MCF 10A (cell line): ENCODE data around the gene SH3RF2. TPM values are rescaled to one million over a fixed set of nuclear protein-coding genes. Genes with fewer than 3 reads are reported as not detected.

Source experiments
- BruUV-seq: library from RNA; stranded (reverse); fragments of 400-500 nt; replicated peaks from 2 replicates; lab custom pipeline; 2021; lab: Mats Ljungman, UMichigan
- CTCF ChIA-PET: fragments of 300-600 bp; sonication (Branson Sonifier 250); formaldehyde crosslinking; extraction: SDS; loops from one replicate; lab custom pipeline; 2021; ENCODE audit warnings: antibody characterized with exemption, inconsistent platforms; lab: Yijun Ruan, JAX
- POLR2A ChIA-PET: fragments of 300-600, 350-650 bp; sonication (Branson Sonifier 250); formaldehyde crosslinking; extraction: SDS; loops from one replicate; lab custom pipeline; 2020; ENCODE audit warnings: antibody characterized with exemption, inconsistent platforms; lab: Yijun Ruan, JAX
- DNase-seq: peaks from one replicate; pipeline ENCODE4 v3.0.0-alpha.2; 2018; ENCODE audit not compliant: unreplicated experiment
- H3K27ac Mint-ChIP-seq: one replicate; pipeline ENCODE4 v1.8.0; 2022; ENCODE audit warnings: mild to moderate bottlenecking, low read depth, mixed read lengths; ENCODE audit not compliant: unreplicated experiment
- H3K27me3 Mint-ChIP-seq: one replicate; pipeline ENCODE4 v1.8.0; 2022; ENCODE audit warnings: mixed read lengths; ENCODE audit not compliant: insufficient read depth, unreplicated experiment
- H3K36me3 Mint-ChIP-seq: one replicate; pipeline ENCODE4 v1.8.0; 2022; ENCODE audit warnings: mild to moderate bottlenecking, moderate library complexity, mixed read lengths; ENCODE audit not compliant: insufficient read depth, unreplicated experiment
- H3K4me1 Mint-ChIP-seq: one replicate; pipeline ENCODE4 v1.8.0; 2022; ENCODE audit warnings: mixed read lengths; ENCODE audit not compliant: insufficient read depth, unreplicated experiment
- H3K4me3 Mint-ChIP-seq: one replicate; pipeline ENCODE4 v1.8.0; 2022; ENCODE audit warnings: mild to moderate bottlenecking, moderate library complexity, mixed read lengths; ENCODE audit not compliant: unreplicated experiment
- H3K9me3 Mint-ChIP-seq: one replicate; pipeline ENCODE4 v1.8.0; 2022; ENCODE audit warnings: mixed read lengths; ENCODE audit not compliant: unreplicated experiment
- intact Hi-C: fragments of 100-400 bp; cut with micrococcal nuclease; formaldehyde crosslinking; loops from 2 replicates; pipeline ENCODE4 v1.14.1; 2022
- total RNA-seq: library from RNA; stranded (reverse); gene quantifications from 2 replicates; pipeline ENCODE4 v1.2.3, GENCODE V29; 2022
- TF ChIP-seq, protein P1 (sequence below): fragments of 200-600 bp; IDR thresholded peaks from one replicate; pipeline ENCODE4 v1.8.0; 2022; ENCODE audit warnings: antibody characterized with exemption, mild to moderate bottlenecking; ENCODE audit not compliant: unreplicated experiment

SH3RF2 gene
- total RNA-seq, 1 experiment from 2014 or later, result 29.6 TPM

DNA sequence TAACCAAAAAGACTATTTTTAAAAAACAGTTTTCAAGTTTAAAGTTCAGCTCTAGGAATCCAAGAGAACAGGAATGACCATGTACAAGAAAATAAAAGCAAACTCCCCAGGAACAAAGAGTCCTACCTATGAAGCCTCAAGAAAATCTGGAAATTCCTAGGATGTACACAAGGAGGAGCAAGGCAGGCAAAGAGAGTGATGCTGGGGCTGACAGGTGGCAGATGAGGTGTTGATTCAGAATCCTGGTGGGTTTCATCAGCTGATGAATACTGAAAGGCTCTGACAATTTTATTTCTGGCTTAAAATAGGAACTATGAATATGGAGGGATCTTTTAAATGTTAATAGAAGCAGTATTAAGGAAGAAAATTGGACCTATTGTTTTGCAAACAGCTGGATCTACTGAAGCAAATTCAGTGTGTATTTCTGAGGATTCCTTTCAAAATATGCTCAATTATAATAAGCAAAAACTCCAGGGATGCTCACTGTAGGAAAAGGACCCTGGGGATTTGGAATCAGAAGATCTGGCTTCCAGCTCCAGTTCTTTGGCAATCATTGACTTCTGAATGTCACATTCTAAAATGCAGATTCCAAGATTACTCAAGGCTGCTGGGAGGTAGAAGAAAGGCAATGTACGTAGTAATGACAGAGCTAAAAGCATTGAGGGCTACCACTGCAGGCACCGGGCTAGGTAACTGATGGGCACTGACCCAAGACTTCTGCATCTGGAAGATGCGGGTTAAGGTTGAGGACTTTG, 28.0 kb upstream of the SH3RF2 start:
- Mint-ChIP-seq H3K4me1 (peaks cover 5% of the 10 kb centered on the region), H3K27ac (no peak overlapping the region), H3K36me3 (no peaks in the 10 kb centered on the region), H3K27me3 (no peaks in the 10 kb centered on the region), H3K9me3 (no peaks in the 10 kb centered on the region), H3K4me3 (no peak overlapping the region)
- intact Hi-C loops, result loop anchor here (1.0 to 10.0 kb wide), 3 partner anchors 72 to 516 kb away; no protein-coding TSS in a partner anchor
- TF ChIP-seq, protein P1, sequence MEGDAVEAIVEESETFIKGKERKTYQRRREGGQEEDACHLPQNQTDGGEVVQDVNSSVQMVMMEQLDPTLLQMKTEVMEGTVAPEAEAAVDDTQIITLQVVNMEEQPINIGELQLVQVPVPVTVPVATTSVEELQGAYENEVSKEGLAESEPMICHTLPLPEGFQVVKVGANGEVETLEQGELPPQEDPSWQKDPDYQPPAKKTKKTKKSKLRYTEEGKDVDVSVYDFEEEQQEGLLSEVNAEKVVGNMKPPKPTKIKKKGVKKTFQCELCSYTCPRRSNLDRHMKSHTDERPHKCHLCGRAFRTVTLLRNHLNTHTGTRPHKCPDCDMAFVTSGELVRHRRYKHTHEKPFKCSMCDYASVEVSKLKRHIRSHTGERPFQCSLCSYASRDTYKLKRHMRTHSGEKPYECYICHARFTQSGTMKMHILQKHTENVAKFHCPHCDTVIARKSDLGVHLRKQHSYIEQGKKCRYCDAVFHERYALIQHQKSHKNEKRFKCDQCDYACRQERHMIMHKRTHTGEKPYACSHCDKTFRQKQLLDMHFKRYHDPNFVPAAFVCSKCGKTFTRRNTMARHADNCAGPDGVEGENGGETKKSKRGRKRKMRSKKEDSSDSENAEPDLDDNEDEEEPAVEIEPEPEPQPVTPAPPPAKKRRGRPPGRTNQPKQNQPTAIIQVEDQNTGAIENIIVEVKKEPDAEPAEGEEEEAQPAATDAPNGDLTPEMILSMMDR, result peak; percentile 62
- BruUV-seq, result no TSS peak
- peak; percentile 51 for DNase-seq
- POLR2A ChIA-PET, result interaction anchor here (0.5 to 5.3 kb wide), 10 partner anchors 14 to 139 kb away, joined by 3 to 32 read pairs (median 4); no protein-coding TSS in a partner anchor
- CTCF ChIA-PET, result interaction anchor here (0.6 to 4.8 kb wide), 38 partner anchors 8 to 1705 kb away, joined by 3 to 66 read pairs (median 5); partner anchors contain the start of gene SH3RF2

GRCh38 chr5:145911164-145911563, 25.2 kb upstream of the SH3RF2 start:
- intact Hi-C loops, result no loop called here
- peaks cover 5% of the 10 kb centered on the region for H3K4me1 Mint-ChIP-seq
- no TSS peak for BruUV-seq
- H3K4me3 Mint-ChIP-seq, result no peak overlapping the region
- H3K36me3 Mint-ChIP-seq, result no peaks in the 10 kb centered on the region
- no peaks in the 10 kb centered on the region for H3K27me3 Mint-ChIP-seq
- TF ChIP-seq, protein P1, result no peak
- ChIA-PET POLR2A (interaction anchor here (5.3 kb wide), 1 partner anchor 28 kb away, joined by 32 read pairs; no protein-coding TSS in a partner anchor), CTCF (interaction anchor here (0.5 to 4.2 kb wide), 4 partner anchors 85 to 209 kb away, joined by 3 to 41 read pairs (median 8); no protein-coding TSS in a partner anchor)
- H3K9me3 Mint-ChIP-seq, result no peaks in the 10 kb centered on the region
- H3K27ac Mint-ChIP-seq, result no peak overlapping the region
- DNase-seq, result no peak

DNA sequence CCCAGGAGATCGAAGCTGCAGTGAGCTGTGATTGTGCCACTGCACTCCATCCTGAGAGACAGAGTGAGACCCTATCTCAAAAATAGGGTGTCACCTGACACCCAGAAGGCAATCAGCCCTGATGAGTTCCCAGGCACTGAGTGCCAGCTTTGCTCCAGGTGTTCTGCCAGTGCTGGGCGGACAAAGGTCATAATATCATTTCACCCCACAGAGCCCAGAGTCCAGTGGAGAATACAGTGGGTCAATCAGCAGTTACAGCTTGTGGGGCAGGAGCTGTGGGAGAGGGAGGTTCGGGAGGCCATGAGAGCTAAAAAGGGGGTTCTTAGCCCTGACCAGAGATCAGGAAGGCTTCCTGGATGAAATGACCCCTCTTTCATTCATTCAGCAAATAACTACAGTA, 24.4 kb upstream of the SH3RF2 start:
- ChIA-PET POLR2A (interaction anchor here (1.2 kb wide), 1 partner anchor 14 kb away, joined by 5 read pairs; no protein-coding TSS in a partner anchor), CTCF (interaction anchor here (0.6 to 2.0 kb wide), 5 partner anchors 9 to 402 kb away, joined by 3 to 11 read pairs (median 3); no protein-coding TSS in a partner anchor)
- Mint-ChIP-seq H3K27me3 (no peaks in the 10 kb centered on the region), H3K4me3 (no peak overlapping the region), H3K36me3 (no peaks in the 10 kb centered on the region), H3K9me3 (no peaks in the 10 kb centered on the region), H3K4me1 (peaks cover 10% of the 10 kb centered on the region), H3K27ac (no peak overlapping the region)
- DNase-seq, result no peak
- intact Hi-C loops, result no loop called here
- BruUV-seq, result no TSS peak
- TF ChIP-seq, protein P1, result no peak

GRCh38 chr5:145912594-145912993, 23.8 kb upstream of the SH3RF2 start:
- intact Hi-C loops, result no loop called here
- ChIA-PET POLR2A (interaction anchor here (1.2 kb wide), 1 partner anchor 13 kb away, joined by 5 read pairs; no protein-coding TSS in a partner anchor), CTCF (interaction anchor here (0.8 to 2.0 kb wide), 4 partner anchors 9 to 136 kb away, joined by 3 to 11 read pairs (median 6); no protein-coding TSS in a partner anchor)
- H3K4me3 Mint-ChIP-seq, result no peak overlapping the region
- no peaks in the 10 kb centered on the region for H3K9me3 Mint-ChIP-seq
- BruUV-seq, result no TSS peak
- no peaks in the 10 kb centered on the region for H3K27me3 Mint-ChIP-seq
- peaks cover 16% of the 10 kb centered on the region for H3K4me1 Mint-ChIP-seq
- H3K36me3 Mint-ChIP-seq, result no peaks in the 10 kb centered on the region
- no peak overlapping the region for H3K27ac Mint-ChIP-seq
- DNase-seq, result no peak
- TF ChIP-seq, protein P1, result no peak
